A549 (cell line): ENCODE data around the gene CPZ. TPM values are rescaled to one million over a fixed set of nuclear protein-coding genes. Genes with fewer than 3 reads are reported as not detected.

Experiments
- ATAC-seq, 2 experiments: fragments of 200-7000 bp in 1 of 2; fragments of >200 bp in 1 of 2; cut with Nextera tagmentation in 1 of 2; cut with Tn5 transposase in 1 of 2; 3 replicates each; pipeline versions ENCODE4 v1.8.0 to v1.9.1; 2018 to 2020; ENCODE audit warnings: mild to moderate bottlenecking in 1 of 2, moderate library complexity in 1 of 2
- CTCF ChIA-PET: fragments of 300-600 bp; sonication (Branson Sonifier 250); formaldehyde crosslinking; extraction: SDS; loops from one replicate; lab custom pipeline; 2021; ENCODE audit warnings: antibody characterized with exemption, inconsistent platforms; lab: Yijun Ruan, JAX
- POLR2A ChIA-PET: fragments of 350-600 bp; formaldehyde crosslinking; extraction: SDS; loops from one replicate; lab custom pipeline; 2021; ENCODE audit warnings: antibody characterized with exemption, inconsistent platforms; lab: Yijun Ruan, JAX
- DNase-seq, 2 experiments: peaks; one replicate each; pipeline versions ENCODE4 v3.0.0 to v3.0.0-alpha.2; 2011 to 2016; ENCODE audit warnings: low read depth in 1 of 2, low spot score in 1 of 2
- FAIRE-seq: peaks from 2 replicates; lab custom pipeline; 2011; peaks lifted over from hg19 to GRCh38; lab: Jason Lieb, UNC
- H3K27ac ChIP-seq, 2 experiments: fragments of >200 bp; sonication (Bioruptor Twin); formaldehyde crosslinking; 3 replicates each; pipeline ENCODE4 v1.5.1; 2016 to 2017
- H3K4me1 ChIP-seq: fragments of >200 bp; sonication (Bioruptor Twin); formaldehyde crosslinking; 3 replicates; pipeline ENCODE4 v1.6.1; 2016
- H3K4me2 ChIP-seq: fragments of >200 bp; sonication (Bioruptor Twin); formaldehyde crosslinking; 3 replicates; pipeline ENCODE4 v1.6.1; 2016
- H3K4me3 ChIP-seq: fragments of >200 bp; sonication (Bioruptor Twin); formaldehyde crosslinking; 3 replicates; pipeline ENCODE4 v1.5.1; 2016
- H3K9me3 ChIP-seq: fragments of >200 bp; sonication (Bioruptor Twin); formaldehyde crosslinking; 3 replicates; pipeline ENCODE4 v1.6.1; 2016
- CBX2 ChIP-seq: fragments of 200-600 bp; sonication (generic); IDR thresholded peaks from 2 replicates; pipeline ENCODE4 v1.6.1; 2016; ENCODE audit warnings: low read depth, mild to moderate bottlenecking, borderline replicate concordance
- CBX8 ChIP-seq: fragments of 200-600 bp; sonication (generic); IDR thresholded peaks from 2 replicates; pipeline ENCODE4 v1.6.1; 2016
- CEBPB ChIP-seq, 2 experiments: fragments of >200 bp in 1 of 2; sonication (Bioruptor Twin) in 1 of 2; formaldehyde crosslinking in 1 of 2; IDR thresholded peaks; 2 replicates each; pipeline ENCODE4 v1.6.1; 2012 to 2016
- CHD2 ChIP-seq: fragments of 150-350 bp; IDR thresholded peaks from 2 replicates; pipeline ENCODE4 v1.6.1; 2014; ENCODE audit warnings: low read length; ENCODE audit not compliant: partially characterized antibody
- EHF ChIP-seq: fragments of 250-450 bp; sonication (Bioruptor Pico); IDR thresholded peaks from 2 replicates; pipeline ENCODE4 v1.5.0; 2020; ENCODE audit warnings: mild to moderate bottlenecking
- FOSB ChIP-seq: fragments of 250-450 bp; sonication (Bioruptor Pico); IDR thresholded peaks from 2 replicates; pipeline ENCODE4 v1.5.0; 2020; ENCODE audit warnings: mild to moderate bottlenecking, moderate library complexity
- HDAC2 ChIP-seq: fragments of 200-600 bp; sonication (generic); IDR thresholded peaks from 2 replicates; pipeline ENCODE4 v1.6.1; 2016
- HOXB5 ChIP-seq: fragments of 250-450 bp; sonication (Bioruptor Pico); IDR thresholded peaks from 2 replicates; pipeline ENCODE4 v1.5.0; 2020; ENCODE audit warnings: mild to moderate bottlenecking, moderate library complexity
- MAFK ChIP-seq: fragments of 450-650 bp; IDR thresholded peaks from 2 replicates; pipeline ENCODE4 v1.6.1; 2014; ENCODE audit not compliant: partially characterized antibody
- MAX ChIP-seq: IDR thresholded peaks from 2 replicates; pipeline ENCODE4 v1.6.1; 2012
- MAZ ChIP-seq: fragments of 150-350 bp; IDR thresholded peaks from 2 replicates; pipeline ENCODE4 v1.6.1; 2014; ENCODE audit warnings: antibody characterized with exemption, low read depth, low read length, borderline replicate concordance
- POLR2AphosphoS2 ChIP-seq: conservative IDR thresholded peaks from 2 replicates; pipeline ENCODE4 v1.6.1; 2012; ENCODE audit warnings: low read length, improper control_type of control experiment, inconsistent platforms
- RAD21 ChIP-seq, 2 experiments: fragments of >200 bp in 1 of 2; sonication (Bioruptor Twin) in 1 of 2; formaldehyde crosslinking in 1 of 2; IDR thresholded peaks in 1 of 2; conservative IDR thresholded peaks in 1 of 2; 2 replicates in 1 of 2; 3 replicates in 1 of 2; pipeline ENCODE4 v1.6.1; 2012 to 2018; ENCODE audit warnings: inconsistent platforms in 1 of 2
- SREBF2 ChIP-seq: fragments of 450-650 bp; IDR thresholded peaks from 2 replicates; pipeline ENCODE4 v1.6.1; 2014; ENCODE audit warnings: mild to moderate bottlenecking, moderate library complexity
- TFCP2L1 ChIP-seq: fragments of 250-450 bp; sonication (Bioruptor Pico); IDR thresholded peaks from 2 replicates; pipeline ENCODE4 v1.5.0; 2021; ENCODE audit warnings: mild to moderate bottlenecking
- TP53 ChIP-seq: fragments of 250-450 bp; sonication (Bioruptor Pico); IDR thresholded peaks from 2 replicates; pipeline ENCODE4 v1.5.0; 2021; ENCODE audit warnings: mild to moderate bottlenecking, moderate library complexity
- USF2 ChIP-seq: fragments of 450-650 bp; IDR thresholded peaks from 2 replicates; pipeline ENCODE4 v1.6.1; 2014; ENCODE audit warnings: antibody characterized with exemption
- ZC3H11A ChIP-seq: fragments of 450-650 bp; IDR thresholded peaks from 2 replicates; pipeline ENCODE4 v1.6.1; 2014; ENCODE audit warnings: antibody characterized with exemption, mild to moderate bottlenecking
- ZSCAN20 ChIP-seq: fragments of 250-450 bp; sonication (Bioruptor Pico); IDR thresholded peaks from 2 replicates; pipeline ENCODE4 v1.8.0; 2022; ENCODE audit warnings: mild to moderate bottlenecking, moderate library complexity
- WGBS: methylation state at CpG from one replicate; pipeline ENCODE4 v1.1.6; 2017; ENCODE audit errors: missing lambda C conversion rate; 5-methylcytosine and 5-hydroxymethylcytosine counted together
- polyA plus RNA-seq, 4 experiments: library from polyadenylated mRNA; depleted of rRNA in 3 of 4; stranded (reverse); fragments of >200 nt; fragmentation: RNase III in 1 of 4; extraction: RNeasy Plus Mini Kit Qiagen cat#74134 plus additional on column Dnase treatment in 1 of 4; gene quantifications; 2 replicates in 3 of 4; 3 replicates in 1 of 4; pipeline ENCODE4 v1.2.3, GENCODE V29; 2011 to 2017
- TF ChIP-seq, protein P1 (sequence below): fragments of 250-450 bp; sonication (Bioruptor Pico); IDR thresholded peaks from 2 replicates; pipeline ENCODE4 v1.5.0; 2020; ENCODE audit warnings: low read depth, mild to moderate bottlenecking, moderate library complexity
- TF ChIP-seq, protein P2 (sequence below): fragments of 200-600 bp; sonication (generic); IDR thresholded peaks from 2 replicates; pipeline ENCODE4 v1.6.1; 2016; ENCODE audit warnings: antibody characterized with exemption, mild to moderate bottlenecking, moderate library complexity

CPZ gene
- polyA plus RNA-seq, 2 of the 4 experiments (the other 2 are of a cell fraction), result 0.09 to 0.21 TPM

GRCh38 chr4:8613421-8614364 lies 21.1 kb downstream of the CPZ start (continued):
- no peak for TF ChIP-seq HOXB5 (CRISPR knock-in tag)
- TF ChIP-seq, all 56 proteins: peak for 0

DNA sequence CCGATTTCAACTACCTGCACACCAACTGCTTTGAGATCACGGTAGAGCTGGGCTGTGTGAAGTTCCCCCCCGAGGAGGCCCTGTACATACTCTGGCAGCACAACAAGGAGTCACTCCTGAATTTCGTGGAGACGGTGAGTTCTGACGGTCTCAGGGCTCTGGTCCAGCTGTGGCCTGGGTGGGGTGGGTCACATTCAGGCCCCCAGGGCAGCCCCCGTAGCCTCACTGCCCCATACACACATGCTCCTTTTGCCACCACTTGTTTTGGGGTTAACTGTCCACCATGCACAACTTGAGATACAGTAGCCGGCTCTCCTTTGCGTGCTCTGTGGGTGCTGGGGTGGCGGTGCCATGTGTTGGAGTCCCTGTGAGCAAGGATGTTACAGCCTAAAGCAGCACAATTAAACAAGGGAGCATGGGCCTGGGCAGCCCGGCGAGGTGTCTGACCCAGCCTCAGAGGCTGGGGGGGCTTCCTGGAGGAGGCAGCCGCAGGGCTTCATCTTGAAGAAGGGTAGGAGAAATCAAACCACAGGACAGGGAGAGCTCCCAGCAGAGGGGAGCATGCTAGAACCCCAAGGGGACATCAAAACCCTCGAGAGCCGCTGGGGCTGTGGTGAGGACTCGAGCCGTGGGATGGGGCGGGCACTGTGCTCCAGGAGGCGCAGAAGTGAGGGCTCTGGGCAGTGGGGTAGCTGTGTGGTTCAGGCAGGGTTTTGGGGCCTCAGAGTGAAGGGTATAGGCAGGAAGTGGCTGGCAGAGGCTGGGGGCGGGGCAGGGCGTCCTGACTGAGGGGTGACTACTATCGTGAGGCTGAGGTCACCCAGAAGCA lies 22.0 kb downstream of the CPZ start:
- H3K4me3 ChIP-seq, result no peak overlapping the region
- no peak overlapping the region for H3K4me2 ChIP-seq
- ChIA-PET CTCF (no interaction called here), POLR2A (no interaction called here)
- H3K27ac ChIP-seq, result no peak overlapping the region
- H3K9me3 ChIP-seq, result no peaks in the 10 kb centered on the region
- H3K4me1 ChIP-seq, result no peaks in the 10 kb centered on the region
- DNase-seq, result no peak
- WGBS, result 53% methylated on average over 13 of the region's 22 CpGs
- ATAC-seq, result no peak
- FAIRE-seq, result no peak
- TF ChIP-seq MAZ (no peak), CBX2 (no peak), CBX8 (no peak), RAD21 (conservative IDR thresholded peaks at IDR 0.05 in 1 of 2, IDR thresholded peaks at IDR 0.05 in 1 of 2) (no peak), SREBF2 (no peak), MAX (no peak), ZSCAN20 (no peak), FOSB (no peak), TP53 (CRISPR knock-in tag) (no peak), USF2 (no peak), TFCP2L1 (CRISPR knock-in tag) (no peak), MAFK (no peak), HDAC2 (no peak)
- TF ChIP-seq, protein P1, sequence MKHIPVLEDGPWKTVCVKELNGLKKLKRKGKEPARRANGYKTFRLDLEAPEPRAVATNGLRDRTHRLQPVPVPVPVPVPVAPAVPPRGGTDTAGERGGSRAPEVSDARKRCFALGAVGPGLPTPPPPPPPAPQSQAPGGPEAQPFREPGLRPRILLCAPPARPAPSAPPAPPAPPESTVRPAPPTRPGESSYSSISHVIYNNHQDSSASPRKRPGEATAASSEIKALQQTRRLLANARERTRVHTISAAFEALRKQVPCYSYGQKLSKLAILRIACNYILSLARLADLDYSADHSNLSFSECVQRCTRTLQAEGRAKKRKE, result no peak

DNA sequence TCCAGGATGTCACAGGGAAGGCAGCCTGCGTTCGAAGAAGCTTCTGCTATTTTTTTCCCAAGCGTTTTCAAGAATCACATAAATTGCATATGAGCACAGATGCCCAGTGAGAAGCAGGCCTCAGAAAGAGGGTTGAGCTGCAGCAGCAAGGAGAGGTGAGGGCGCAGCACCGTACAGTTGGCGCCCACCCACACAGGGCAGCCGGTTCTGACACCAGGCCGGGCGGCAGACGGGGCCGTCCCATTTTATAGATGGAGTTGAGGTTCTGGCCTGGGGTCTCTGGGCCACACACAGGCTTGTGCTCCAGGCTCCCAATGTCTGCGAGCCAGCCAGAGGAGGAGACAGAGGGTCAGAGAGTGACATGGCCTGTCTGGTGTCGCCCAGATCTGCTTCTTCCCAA lies 22.8 kb downstream of the CPZ start:
- ChIA-PET POLR2A (no interaction called here), CTCF (interaction anchor here (0.8 to 3.3 kb wide), 2 partner anchors 8 to 303 kb away, joined by 3 to 24 read pairs; no protein-coding TSS in a partner anchor)
- Histone ChIP-seq H3K4me2 (no peak overlapping the region), H3K4me1 (no peaks in the 10 kb centered on the region), H3K9me3 (no peaks in the 10 kb centered on the region), H3K27ac (no peak overlapping the region), H3K4me3 (no peak overlapping the region)
- 52% methylated on average over 8 of the region's 13 CpGs for WGBS
- ATAC-seq, result no peak
- TF ChIP-seq, protein P2, sequence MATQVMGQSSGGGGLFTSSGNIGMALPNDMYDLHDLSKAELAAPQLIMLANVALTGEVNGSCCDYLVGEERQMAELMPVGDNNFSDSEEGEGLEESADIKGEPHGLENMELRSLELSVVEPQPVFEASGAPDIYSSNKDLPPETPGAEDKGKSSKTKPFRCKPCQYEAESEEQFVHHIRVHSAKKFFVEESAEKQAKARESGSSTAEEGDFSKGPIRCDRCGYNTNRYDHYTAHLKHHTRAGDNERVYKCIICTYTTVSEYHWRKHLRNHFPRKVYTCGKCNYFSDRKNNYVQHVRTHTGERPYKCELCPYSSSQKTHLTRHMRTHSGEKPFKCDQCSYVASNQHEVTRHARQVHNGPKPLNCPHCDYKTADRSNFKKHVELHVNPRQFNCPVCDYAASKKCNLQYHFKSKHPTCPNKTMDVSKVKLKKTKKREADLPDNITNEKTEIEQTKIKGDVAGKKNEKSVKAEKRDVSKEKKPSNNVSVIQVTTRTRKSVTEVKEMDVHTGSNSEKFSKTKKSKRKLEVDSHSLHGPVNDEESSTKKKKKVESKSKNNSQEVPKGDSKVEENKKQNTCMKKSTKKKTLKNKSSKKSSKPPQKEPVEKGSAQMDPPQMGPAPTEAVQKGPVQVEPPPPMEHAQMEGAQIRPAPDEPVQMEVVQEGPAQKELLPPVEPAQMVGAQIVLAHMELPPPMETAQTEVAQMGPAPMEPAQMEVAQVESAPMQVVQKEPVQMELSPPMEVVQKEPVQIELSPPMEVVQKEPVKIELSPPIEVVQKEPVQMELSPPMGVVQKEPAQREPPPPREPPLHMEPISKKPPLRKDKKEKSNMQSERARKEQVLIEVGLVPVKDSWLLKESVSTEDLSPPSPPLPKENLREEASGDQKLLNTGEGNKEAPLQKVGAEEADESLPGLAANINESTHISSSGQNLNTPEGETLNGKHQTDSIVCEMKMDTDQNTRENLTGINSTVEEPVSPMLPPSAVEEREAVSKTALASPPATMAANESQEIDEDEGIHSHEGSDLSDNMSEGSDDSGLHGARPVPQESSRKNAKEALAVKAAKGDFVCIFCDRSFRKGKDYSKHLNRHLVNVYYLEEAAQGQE, result no peak
- TF ChIP-seq EHF (CRISPR knock-in tag) (no peak), ZC3H11A (no peak), POLR2AphosphoS2 (no peak), CEBPB (IDR thresholded peaks at IDR 0.05) (no peak), USF2 (no peak), CHD2 (no peak)
- no peak for DNase-seq
- no peak for FAIRE-seq
